Kidney epithelial cell (primary cell): ENCODE data around the gene RNF152. TPM values are rescaled to one million over a fixed set of nuclear protein-coding genes. Genes with fewer than 3 reads are reported as not detected.
A peak's percentile ranks its signal among the peaks of the same experiment; 100 is the strongest.

Experiments
- DNase-seq: peaks from one replicate; pipeline ENCODE4 v3.0.0-alpha.2; 2010; ENCODE audit warnings: low read depth
- H3K27me3 ChIP-seq: 2 replicates; pipeline ENCODE4 v1.6.0; 2011; ENCODE audit warnings: low read length; ENCODE audit not compliant: control insufficient read depth, insufficient read depth
- H3K36me3 ChIP-seq: 2 replicates; pipeline ENCODE4 v1.5.1; 2011; ENCODE audit warnings: low read length; ENCODE audit not compliant: control insufficient read depth, insufficient read depth
- H3K4me3 ChIP-seq: 2 replicates; pipeline ENCODE4 v1.5.1; 2011; ENCODE audit warnings: low read depth, mild to moderate bottlenecking, control low read depth, low read length
- CTCF ChIP-seq: IDR thresholded peaks from 2 replicates; pipeline ENCODE4 v1.5.1; 2011; ENCODE audit warnings: mild to moderate bottlenecking, moderate library complexity, low read length, control low read depth, inconsistent platforms; ENCODE audit not compliant: insufficient read depth, poor library complexity, severe bottlenecking
- total RNA-seq: library from RNA; depleted of rRNA; stranded (reverse); fragments of >200 nt; gene quantifications from 2 replicates; pipeline ENCODE4 v1.2.3, GENCODE V29; 2015

Gene RNF152
- total RNA-seq, 1 donor from 2014 or later, result 10.2 TPM

- Histone ChIP-seq H3K36me3 (no peaks in the 10 kb centered on the region), H3K27me3 (peaks cover 2% of the 10 kb centered on the region), H3K4me3 (no peak overlapping the region)
- no peak for TF ChIP-seq CTCF
- DNase-seq, result no peak
These were observed 5.9 kb upstream of the RNF152 start for GRCh38 chr18:61898640-61899101.

- Histone ChIP-seq H3K4me3 (no peak overlapping the region), H3K36me3 (no peaks in the 10 kb centered on the region), H3K27me3 (peaks cover 7% of the 10 kb centered on the region)
- DNase-seq, result no peak
- TF ChIP-seq CTCF, result no peak
These were observed 4.0 kb upstream of the RNF152 start for GRCh38 chr18:61896757-61897156.

GRCh38 chr18:61896118-61896517, 3.3 kb upstream of the RNF152 start:
- Histone ChIP-seq H3K27me3 (peaks cover 7% of the 10 kb centered on the region), H3K4me3 (no peak overlapping the region), H3K36me3 (no peaks in the 10 kb centered on the region)
- no peak for DNase-seq
- no peak for TF ChIP-seq CTCF

- DNase-seq, result no peak
- peak overlapping the region; percentile 68 for H3K4me3 ChIP-seq
- peaks cover 7% of the 10 kb centered on the region for H3K27me3 ChIP-seq
- TF ChIP-seq CTCF, result no peak
- no peaks in the 10 kb centered on the region for H3K36me3 ChIP-seq
These were observed 2.1 kb upstream of the RNF152 start for GRCh38 chr18:61894751-61895524.

GRCh38 chr18:61893971-61894750, 1.4 kb upstream of the RNF152 start:
- H3K27me3 ChIP-seq, result peaks cover 7% of the 10 kb centered on the region
- DNase-seq, result no peak
- TF ChIP-seq CTCF, result no peak

More at GRCh38 chr18:61893971-61894750, 1.4 kb upstream of the RNF152 start:
- Histone ChIP-seq H3K36me3 (no peaks in the 10 kb centered on the region), H3K4me3 (peak overlapping the region; percentile 68)
